ENCODE results near the gene FAH.

- TF ChIP-seq POLR2AphosphoS5 (IDR thresholded peaks at IDR 0.05; ENCODE audit: borderline replicate concordance, low read depth, low read length) = no peak
- no peak for TF ChIP-seq EZH2 (IDR thresholded peaks at IDR 0.05)
- TF ChIP-seq FOXP2 (optimal IDR thresholded peaks at IDR 0.05; ENCODE audit: control extremely low read depth, extremely low read length, insufficient read depth) = no peak
These were observed 24.9 kb upstream of the FAH start for GRCh38 chr15:80127911-80128310.

Data from SK-N-MC (cell line).